Activated T-cell treated with anti-CD3 and anti-CD28 coated beads for 1 hour (primary cell): ENCODE results near the gene PUDP.
"Not testable (repeated sequence)": the region's sequence is repeated elsewhere in the genome, so short reads cannot be mapped to it uniquely, and the experiment has no call there.

Experiments used
- DNase-seq: peaks from one replicate; pipeline ENCODE4 v3.0.0-alpha.2; 2020; ENCODE audit warnings: low read depth

PUDP gene

DNA sequence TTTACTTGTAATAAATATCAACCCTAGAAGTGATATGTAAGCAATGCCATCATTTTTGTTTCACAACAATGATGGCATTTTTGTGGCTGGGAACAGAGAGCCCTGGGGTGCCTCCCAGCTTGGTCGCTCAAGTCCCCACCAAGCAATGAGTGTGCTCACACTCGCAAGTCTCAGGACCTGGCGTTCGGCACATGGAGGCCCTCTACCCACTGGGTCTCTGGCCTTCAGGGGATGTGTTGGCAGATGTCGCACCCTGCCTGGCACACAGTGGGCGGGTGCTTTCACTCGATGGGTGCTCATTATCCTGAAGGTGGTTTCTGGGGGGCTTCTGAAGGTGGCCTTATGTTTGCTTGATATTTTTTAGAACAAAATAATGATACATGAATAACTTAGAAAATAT lies 75.1 kb downstream of the PUDP start:
- DNase-seq, result no peak

DNA sequence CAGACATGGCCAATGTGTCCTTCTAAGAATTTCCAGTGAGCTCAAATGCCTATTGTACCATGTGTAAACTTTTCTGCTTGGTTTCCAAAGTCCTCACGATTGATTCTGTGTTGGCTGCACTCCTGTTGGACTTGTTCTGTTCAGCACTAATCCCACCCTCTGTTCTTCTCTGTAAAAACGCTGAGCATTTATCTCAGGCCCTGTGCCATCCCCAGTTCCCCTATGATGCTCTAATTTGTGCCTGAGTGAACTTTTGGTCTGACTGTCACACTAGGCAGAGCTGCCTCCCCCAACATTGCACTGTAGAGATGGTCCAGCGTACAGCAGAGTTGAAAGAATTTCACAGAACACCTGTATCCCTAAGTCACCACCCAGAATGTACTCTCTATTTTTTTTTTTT lies 76.6 kb downstream of the PUDP start:
- DNase-seq, result no peak

DNA sequence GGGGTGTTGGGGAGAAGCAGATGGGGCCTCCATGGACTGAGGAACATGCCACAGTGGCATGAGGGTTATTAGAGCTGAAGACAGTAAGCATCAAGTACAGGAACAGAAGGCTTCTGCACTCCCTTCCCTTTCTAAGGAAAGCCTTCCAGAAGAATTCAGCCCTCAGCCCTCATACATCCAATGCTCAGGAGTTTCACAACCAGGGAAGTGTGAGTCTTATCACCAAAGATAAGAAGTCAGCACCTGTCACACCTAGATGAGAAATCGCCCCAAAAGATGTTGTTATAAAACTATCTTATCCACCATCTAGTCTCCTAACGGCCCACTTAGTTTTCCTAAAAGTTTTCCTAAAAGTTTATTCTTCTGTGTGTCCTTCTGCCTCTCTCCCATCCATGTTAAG lies 78.4 kb downstream of the PUDP start:
- DNase-seq, result no peak

- no peak for DNase-seq
These were observed 79.0 kb downstream of the PUDP start for GRCh38 chrX:7068939-7069367.

DNA sequence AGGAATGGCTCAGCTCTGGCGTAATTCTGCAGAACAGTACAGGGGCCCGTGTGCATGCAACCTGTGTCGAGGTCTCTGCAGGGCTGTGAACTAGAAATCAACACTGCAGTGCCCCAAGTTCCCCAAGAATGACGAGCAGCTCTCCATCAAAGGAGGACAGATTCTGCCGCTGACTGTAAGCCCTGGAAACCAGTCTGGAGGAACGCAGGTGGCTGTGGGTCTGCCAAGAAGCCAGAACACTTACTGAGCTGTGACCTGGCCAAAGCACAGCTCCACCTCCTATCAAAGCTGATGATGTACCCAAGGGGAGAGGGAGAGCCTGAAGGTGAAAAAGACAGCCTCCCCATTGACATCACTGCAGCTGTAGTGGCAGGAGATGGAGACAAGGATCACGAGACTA lies 80.7 kb downstream of the PUDP start:
- DNase-seq, result no peak

GRCh38 chrX:7065473-7065872 lies 82.5 kb downstream of the PUDP start:
- DNase-seq, result no peak

GRCh38 chrX:7062903-7063302 lies 85.0 kb downstream of the PUDP start:
- no peak for DNase-seq

DNA sequence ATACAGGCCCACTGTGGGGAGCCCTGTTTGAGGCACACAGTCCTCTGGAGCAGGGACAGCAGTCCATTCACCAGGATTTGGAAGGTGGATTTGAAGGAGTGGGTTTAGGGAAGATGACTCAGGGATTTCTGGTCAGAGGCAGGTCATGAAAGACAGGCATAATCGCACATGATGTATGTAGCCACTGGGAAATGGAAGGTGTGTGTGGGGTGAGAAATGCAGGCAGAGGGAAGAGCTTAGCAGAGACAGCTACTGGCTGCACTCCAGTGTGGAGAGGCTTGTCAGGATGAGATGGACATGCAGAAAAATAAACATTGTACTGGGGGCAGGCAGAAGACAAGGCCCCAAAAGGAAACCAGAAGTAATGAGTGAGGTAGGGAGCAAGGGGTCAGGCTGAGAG lies 85.7 kb downstream of the PUDP start:
- DNase-seq, result no peak

- DNase-seq, result no peak
These were observed 86.5 kb downstream of the PUDP start for GRCh38 chrX:7061429-7061828.

GRCh38 chrX:7060444-7060843 lies 87.5 kb downstream of the PUDP start:
- DNase-seq, result no peak

DNA sequence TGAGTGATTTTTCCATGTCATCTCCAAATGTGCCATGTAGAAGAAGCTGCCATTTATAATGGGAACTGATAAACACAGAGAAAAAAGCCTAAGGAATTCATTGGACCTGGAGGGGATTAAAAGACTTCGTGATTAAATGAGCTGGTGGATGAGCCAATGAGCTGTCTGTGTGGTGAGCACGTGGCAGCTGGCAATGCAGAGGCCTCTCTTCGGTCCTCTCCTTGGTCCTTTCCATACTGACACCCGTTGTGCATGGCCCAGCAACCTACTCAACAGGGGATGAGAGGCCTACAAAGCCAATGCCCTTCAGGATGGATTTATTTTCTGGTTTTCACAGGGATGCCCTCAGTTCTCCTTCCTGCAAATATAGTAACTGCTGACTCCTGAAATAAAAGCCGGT lies 88.1 kb downstream of the PUDP start:
- DNase-seq, result no peak

DNA sequence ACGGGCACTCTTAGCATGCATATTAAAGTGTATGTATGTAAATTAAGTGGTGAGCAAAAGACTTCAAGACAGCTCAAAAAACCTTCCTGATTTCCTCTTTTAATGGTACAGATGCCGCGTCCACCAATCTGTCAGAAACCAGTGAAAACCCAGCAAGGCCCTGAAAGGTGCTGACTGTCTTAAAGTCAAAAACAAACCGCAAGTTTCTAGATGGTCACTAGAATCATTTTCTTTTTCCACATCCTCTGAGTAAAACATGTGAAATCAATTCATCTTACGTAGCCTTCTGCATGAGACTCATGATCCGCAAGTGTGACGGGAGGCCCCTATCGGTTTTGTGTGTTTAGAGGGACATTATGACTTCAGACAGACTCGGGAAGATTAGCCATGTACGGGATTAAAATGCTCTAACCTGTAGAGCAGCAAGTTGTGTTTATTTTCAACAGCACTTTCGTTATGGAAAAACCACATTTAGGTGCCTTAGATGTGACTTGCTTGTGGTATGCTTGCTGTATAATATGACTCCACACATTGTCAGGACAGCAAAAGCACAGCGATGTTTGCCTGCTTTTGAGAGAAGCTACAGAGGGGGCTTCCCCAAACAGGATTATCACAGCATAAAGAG lies 88.6 kb downstream of the PUDP start:
- DNase-seq, result no peak

DNA sequence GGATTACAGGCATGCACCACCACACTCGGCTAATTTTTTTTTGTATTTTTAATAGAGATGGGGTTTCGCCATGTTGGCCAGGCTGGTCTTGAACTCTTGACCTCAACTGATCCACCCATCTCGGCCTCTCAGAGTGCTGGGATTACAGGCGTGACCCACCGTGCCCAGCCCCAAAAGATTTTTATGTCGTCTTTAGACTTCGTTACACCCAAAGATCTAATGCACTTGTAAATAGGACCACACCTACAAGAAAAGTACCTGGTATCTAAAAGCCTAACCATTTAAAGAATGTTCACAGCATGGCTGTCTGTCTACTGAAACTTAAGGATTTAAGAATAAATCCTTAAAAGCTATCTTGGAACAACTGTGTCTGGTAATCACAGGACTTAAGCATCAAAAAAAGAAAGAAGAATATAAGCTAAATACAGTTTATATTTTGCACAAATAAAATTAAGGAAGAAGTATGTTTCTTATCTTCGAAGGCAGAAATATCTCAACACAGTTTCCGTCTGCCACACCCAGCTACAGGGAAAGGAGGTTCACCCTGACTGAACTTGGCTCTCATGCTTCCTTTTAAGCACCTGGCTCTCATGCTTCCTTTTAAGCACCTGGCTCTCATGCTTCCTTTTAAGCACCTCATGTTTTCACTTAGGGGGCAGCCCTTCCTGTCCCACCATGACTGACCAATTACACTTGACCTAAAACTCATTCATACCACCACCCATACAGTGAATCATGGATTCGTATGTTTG lies 92.4 kb downstream of the PUDP start:
- DNase-seq, result no peak

DNA sequence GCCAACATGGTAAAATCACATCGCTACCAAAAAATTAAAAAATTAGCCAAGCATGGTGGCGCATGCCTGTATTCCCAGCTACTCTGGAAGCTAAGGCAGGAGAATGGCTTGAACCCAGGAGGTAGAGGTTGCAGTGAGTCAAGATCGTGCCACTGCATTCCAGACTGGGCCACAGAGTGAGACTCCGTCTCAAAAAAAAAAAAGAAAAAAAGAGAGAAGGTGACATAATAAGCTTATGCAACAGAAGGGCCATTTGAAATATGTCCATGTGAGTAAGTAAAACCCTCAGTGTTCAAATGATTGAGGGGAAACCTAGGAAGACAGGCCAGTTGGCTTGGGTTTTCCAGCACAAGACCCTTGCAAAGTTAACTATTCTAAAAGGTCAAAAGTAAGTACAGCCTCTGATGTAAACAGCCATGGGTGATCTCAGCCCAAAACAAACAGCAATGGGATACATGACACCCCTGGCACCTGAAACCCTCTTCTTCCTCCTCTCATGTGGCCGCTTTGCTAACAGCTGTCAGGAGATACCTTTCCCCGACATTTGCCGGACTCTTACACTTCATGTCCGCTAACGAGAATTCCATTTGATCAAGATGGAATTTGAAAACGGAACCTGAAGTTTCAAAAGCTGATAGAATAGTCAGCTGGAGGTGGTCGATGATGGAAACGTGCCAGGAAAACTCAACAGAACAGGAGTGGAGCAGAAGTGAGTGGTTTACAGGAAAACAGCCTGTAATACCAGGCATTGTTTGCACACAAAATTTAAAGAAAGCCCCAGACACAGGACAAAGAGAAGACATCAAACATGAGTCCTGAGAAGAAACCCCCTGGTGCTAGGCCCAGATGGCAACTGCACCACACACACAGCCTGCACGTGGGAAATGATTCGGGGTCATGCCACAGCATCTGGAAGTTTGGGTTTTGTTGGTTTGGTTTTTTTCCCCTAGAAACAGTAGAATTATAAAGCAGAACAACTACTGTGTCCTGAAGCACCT lies 93.4 kb downstream of the PUDP start:
- DNase-seq, result no peak

DNA sequence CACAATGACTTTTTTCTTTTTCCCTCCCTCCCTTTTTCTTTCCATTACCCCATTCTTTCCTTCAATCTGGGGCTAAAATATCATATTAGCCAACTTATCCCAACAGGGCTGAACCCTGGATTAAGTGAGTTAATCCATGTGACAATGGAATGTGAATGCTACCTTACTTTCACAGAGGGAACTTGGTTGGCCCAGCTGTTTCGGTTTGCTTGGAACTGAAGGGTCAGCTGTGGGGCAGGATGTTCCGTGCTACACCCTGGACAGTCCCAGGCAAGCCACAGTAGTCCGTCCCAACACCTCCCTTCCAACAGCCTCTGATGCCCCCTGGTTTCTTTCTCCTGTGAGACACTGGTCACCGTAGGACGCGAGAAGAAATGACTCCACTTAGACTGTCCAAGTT lies 95.4 kb downstream of the PUDP start:
- no peak for DNase-seq

DNA sequence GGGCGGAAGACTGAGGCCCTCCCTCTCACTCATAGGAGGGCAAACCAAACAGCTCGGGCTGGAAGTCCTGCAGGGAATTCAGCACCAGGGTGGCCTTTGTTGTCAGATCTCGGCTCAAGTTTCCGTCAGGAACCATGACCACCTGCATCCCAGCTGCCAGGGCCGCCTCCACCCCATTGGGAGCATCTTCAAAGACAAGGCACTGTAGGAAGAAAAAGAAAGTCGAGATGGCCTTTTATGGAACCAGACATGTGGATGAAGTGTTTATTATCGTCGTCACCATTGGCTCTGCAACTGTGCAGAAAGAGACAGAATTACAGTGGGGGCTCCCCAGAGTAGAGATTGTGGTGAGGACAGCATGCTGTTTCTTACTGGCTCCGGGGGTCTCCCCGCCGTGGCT lies 97.7 kb downstream of the PUDP start:
- DNase-seq, result no peak

DNA sequence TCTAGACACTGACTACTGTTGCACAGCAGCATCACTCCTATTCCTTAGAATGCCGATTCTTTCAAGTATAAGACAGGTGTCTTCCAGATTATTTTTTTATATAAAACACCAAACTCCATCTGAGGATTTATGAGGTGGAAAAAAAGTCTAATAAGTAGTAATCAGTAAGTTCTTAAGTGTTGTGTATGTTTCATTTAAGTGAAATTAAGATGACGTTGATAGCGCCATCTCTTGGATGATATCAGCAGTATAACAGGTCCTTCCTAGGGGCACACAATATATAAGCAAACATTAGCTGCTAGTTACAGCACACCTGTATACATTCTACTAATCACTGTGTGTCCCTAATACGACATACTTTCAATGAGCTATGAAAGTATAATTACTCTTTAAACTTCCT lies 100.0 kb downstream of the PUDP start:
- DNase-seq, result no peak

DNA sequence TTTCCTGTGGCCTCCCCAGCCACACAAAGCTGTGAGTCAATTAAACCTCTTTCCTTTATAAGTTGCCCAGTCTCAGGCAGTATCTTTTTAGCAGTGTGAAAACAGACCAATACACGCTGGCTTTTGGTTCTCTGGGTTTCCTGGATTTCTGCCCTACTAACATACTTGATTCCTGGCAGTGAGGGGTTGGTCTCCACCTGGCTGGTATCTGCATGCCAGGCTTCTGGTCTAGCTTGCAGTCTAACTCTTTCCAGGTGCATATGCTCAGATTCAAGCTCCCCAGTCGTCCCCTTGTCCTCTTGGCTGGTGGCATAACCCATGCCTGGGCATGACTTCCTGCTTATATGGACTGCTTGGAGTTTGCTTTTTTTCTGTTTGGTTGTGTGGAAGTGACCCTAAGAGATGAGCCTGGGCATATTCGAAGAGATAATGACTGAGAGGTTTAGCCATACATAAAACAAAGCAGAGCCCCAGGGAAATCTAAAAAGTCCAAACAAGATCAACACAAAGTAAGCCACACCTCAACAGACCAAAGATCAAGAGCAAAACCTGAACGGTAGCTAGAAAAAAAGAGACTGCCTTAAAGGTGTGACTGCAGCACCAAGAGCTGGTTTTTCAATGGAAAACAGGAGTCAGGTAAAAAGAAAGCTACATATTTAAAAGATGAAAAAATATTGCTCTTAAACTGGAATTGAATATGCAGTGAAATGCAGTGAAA lies 102.6 kb downstream of the PUDP start:
- DNase-seq, result no peak

DNA sequence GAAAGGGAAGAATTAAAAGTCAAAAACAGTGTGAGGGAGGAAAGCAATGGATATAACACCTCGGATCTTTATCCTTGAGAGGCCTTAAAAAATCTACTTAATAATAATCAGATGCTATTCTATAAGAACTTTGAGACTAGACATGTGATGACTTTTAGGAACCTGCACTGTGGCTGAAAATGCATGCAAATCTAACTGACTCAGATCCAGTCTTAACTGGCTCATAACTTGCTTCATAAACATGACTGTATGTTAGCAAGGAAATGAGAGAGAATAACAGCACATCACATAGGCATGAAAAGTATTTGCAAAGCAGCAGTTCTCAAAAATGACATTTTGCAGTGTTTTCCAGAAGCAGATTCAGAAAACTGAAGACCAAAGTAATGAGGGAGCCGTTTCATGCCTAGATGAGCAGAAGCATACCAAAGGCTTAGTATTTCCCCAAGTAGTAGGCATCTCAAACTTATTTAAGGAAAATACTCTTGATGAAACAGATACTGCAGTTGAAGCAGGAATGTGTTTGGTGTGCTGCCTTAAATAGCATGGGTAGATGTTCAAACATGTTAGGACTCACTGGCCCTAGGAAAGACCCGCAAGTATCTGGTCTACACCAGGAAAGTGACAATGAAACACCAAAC lies 104.0 kb downstream of the PUDP start:
- not testable (repeated sequence) for DNase-seq

GRCh38 chrX:7028246-7028645 lies 119.7 kb downstream of the PUDP start:
- DNase-seq, result no peak

GRCh38 chrX:7027071-7027470 lies 120.9 kb downstream of the PUDP start:
- no peak for DNase-seq

DNA sequence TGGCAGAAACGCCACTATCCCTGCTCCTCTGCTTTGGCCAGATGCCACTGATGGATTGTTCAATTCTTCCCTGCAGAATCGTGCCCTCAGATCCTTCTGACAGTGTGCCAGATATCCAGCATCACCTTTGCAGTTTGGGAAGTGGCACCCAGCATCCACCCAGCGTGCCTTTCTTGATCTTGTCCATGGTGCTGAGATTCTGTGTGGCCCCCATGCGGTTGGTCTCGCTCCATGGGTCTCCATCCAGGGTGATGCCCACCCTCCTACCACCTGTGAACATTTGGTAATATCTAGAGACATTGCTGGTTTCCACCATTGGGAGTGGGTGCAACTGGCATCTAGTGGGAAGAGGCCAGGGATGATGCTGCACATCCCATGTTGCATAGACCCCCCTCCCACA lies 121.6 kb downstream of the PUDP start:
- DNase-seq, result not testable (repeated sequence)
